Testis (tissue), 2 donors: ENCODE measurements around the gene THRSP.

Source experiments
- CTCF ChIP-seq, 3 experiments: fragments of 450-650 bp in 2 of 3; fragments of 200-600 bp in 1 of 3; sonication (generic) in 1 of 3; IDR thresholded peaks; one replicate each; pipeline ENCODE4 v1.5.1; 2016 to 2019; ENCODE audit warnings: antibody characterized with exemption in 3 of 3, mild to moderate bottlenecking in 2 of 3, moderate library complexity in 1 of 3
- POLR2A ChIP-seq: fragments of 450-650 bp; IDR thresholded peaks from one replicate; pipeline ENCODE4 v1.6.1; 2017; ENCODE audit warnings: antibody characterized with exemption, mild to moderate bottlenecking, moderate library complexity

GRCh38 chr11:78080818-78081495 lies 17.3 kb downstream of the THRSP start:
- TF ChIP-seq CTCF (IDR thresholded peaks at IDR 0.05) (no peak), POLR2A (no peak)
